Chondrocyte (in vitro differentiated cells): Measurements from ENCODE around the gene ATXN2L. TPM values are rescaled to one million over a fixed set of nuclear protein-coding genes. Genes with fewer than 3 reads are reported as not detected.
"Not testable (repeated sequence)": the region's sequence is repeated elsewhere in the genome, so short reads cannot be mapped to it uniquely, and the experiment has no call there.

Source experiments
- DNase-seq: peaks from one replicate; pipeline ENCODE4 v3.0.0; 2021; ENCODE audit warnings: mixed read lengths, low spot score
- H3K27ac Mint-ChIP-seq: one replicate; pipeline ENCODE4 v1.8.0; 2021; ENCODE audit warnings: mild to moderate bottlenecking, moderate library complexity, mixed read lengths; ENCODE audit not compliant: unreplicated experiment
- H3K27me3 Mint-ChIP-seq: 2 replicates; pipeline ENCODE4 v1.8.0; 2021; ENCODE audit warnings: low read depth, mixed read lengths
- H3K36me3 Mint-ChIP-seq: 2 replicates; pipeline ENCODE4 v1.8.0; 2021; ENCODE audit warnings: low read depth, mixed read lengths
- H3K4me1 Mint-ChIP-seq: 2 replicates; pipeline ENCODE4 v1.8.0; 2021; ENCODE audit warnings: low read depth, mild to moderate bottlenecking, mixed read lengths
- H3K4me3 Mint-ChIP-seq: one replicate; pipeline ENCODE4 v1.8.0; 2021; ENCODE audit warnings: mild to moderate bottlenecking, moderate library complexity, mixed read lengths; ENCODE audit not compliant: unreplicated experiment
- H3K9me3 Mint-ChIP-seq: 2 replicates; pipeline ENCODE4 v1.8.0; 2021; ENCODE audit warnings: low read depth, mixed read lengths
- CTCF ChIP-seq: fragments of 200-600 bp; sonication (generic); IDR thresholded peaks from 2 replicates; pipeline ENCODE4 v1.5.0; 2021; ENCODE audit warnings: antibody characterized with exemption, mild to moderate bottlenecking, moderate library complexity
- long read RNA-seq: library from polyadenylated mRNA; stranded (forward); transcript quantifications from one replicate; pipeline ENCODE4 v2.0.0, GENCODE V29; 2021
- total RNA-seq: library from RNA; stranded (reverse); gene quantifications from 3 replicates; pipeline ENCODE4 v1.2.1, GENCODE V29; 2021

The ATXN2L gene
- total RNA-seq, result 152 to 186 TPM (median 185 TPM) in 3 replicates
- long read RNA-seq, full-length matches to known transcripts, result 9 of 66 reads
- long read RNA-seq, partial matches to known transcripts, result 29 of 66 reads
- long read RNA-seq, other reads (novel, unspliced or antisense), result 28 of 66 reads

GRCh38 chr16:28822520-28823290, at the start of gene ATXN2L:
TSS of gene ATXN2L (plus strand) at chr16:28822999. CDS start at chr16:28823260, 261 bp downstream.
- TF ChIP-seq CTCF, result peak; percentile 31
- no peaks in the 10 kb centered on the region for H3K9me3 Mint-ChIP-seq
- H3K27me3 Mint-ChIP-seq, result no peaks in the 10 kb centered on the region
- peak; percentile 98 for DNase-seq
- peak within 1 kb of the TSS; percentile 99 for H3K27ac Mint-ChIP-seq
- peak within 1 kb of the TSS; percentile 99 for H3K4me3 Mint-ChIP-seq
- H3K4me1 Mint-ChIP-seq, result peaks cover 43% of the 10 kb centered on the region
- H3K36me3 Mint-ChIP-seq, result peaks cover 27% of the 10 kb centered on the region

GRCh38 chr16:28781697-28782096, 41.1 kb upstream of the ATXN2L start:
- H3K27me3 Mint-ChIP-seq, H3K4me3 Mint-ChIP-seq, H3K9me3 Mint-ChIP-seq, H3K4me1 Mint-ChIP-seq, DNase-seq, H3K27ac Mint-ChIP-seq, H3K36me3 Mint-ChIP-seq: not testable (repeated sequence)

DNA sequence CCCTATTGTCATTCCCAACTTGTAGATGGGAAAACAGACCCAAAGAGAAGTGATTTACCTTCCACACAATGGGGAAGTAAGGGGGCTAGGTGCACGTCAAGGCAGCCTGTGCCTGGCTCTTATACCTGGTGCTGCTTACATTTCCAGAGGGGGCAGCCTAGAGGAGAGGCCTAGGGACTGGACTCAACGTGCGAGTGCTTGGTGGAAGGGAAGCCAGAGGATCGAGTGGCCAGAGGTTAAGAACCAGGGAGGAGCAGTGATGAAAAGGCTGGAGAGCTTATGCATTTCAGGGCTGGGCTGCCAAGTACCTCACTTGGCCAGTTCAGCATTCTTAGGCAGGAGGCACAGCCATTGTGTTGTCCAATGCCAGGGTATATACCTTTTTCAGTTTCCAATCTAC, 40.4 kb upstream of the ATXN2L start:
- H3K27me3 Mint-ChIP-seq, H3K9me3 Mint-ChIP-seq: not testable (repeated sequence)

DNA sequence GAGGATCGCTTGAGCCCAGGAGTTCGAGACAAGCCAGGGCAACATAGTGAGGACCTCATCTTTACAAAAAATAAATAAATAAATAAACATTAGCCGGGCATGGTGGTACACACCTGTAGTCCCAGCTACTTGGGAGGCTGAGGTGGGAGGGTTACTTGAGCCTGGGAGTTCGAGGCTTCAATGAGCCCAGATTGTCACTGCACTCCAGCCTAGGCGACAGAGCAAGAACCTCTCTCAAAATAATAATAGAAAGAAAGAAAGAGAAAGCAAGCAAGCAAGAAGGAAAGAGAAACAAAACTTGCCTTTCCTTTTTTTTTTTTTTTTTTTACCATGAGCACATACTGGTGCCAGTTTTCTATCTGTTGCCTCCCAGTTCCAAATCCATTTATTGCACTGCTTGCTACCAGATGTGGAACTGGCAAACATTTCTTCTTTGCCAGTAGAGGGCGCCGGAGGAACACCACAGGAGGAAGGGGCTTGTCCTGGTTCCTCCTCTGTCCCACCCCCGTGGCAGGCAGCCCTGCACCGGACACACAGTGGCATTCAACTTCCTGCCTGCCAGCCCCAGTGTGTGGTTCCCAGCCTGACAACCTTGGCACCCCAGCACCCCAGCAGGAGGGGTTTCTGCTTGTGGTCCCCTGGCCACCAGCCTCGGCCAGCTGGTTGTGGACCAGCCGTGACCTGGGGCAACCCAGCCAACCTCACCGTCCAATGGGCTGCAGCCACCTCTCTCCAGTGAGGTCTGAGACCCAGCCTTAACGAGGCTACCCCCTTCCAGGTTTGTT, 20.4 kb upstream of the ATXN2L start:
- not testable (repeated sequence) for H3K27ac Mint-ChIP-seq, DNase-seq, H3K4me1 Mint-ChIP-seq, H3K27me3 Mint-ChIP-seq, H3K9me3 Mint-ChIP-seq, H3K36me3 Mint-ChIP-seq
- peak; percentile 75 for TF ChIP-seq CTCF
- peak overlapping the region; percentile 64 for H3K4me3 Mint-ChIP-seq

More for the DNA sequence above, 40.4 kb upstream of the ATXN2L start:
- H3K27ac Mint-ChIP-seq, H3K36me3 Mint-ChIP-seq, H3K4me1 Mint-ChIP-seq, DNase-seq, H3K4me3 Mint-ChIP-seq: not testable (repeated sequence)

- not testable (repeated sequence) for H3K36me3 Mint-ChIP-seq, H3K9me3 Mint-ChIP-seq, H3K27ac Mint-ChIP-seq, H3K27me3 Mint-ChIP-seq, DNase-seq, H3K4me1 Mint-ChIP-seq, H3K4me3 Mint-ChIP-seq
Observed at GRCh38 chr16:28807445-28808120, 15.2 kb upstream of the ATXN2L start.

DNA sequence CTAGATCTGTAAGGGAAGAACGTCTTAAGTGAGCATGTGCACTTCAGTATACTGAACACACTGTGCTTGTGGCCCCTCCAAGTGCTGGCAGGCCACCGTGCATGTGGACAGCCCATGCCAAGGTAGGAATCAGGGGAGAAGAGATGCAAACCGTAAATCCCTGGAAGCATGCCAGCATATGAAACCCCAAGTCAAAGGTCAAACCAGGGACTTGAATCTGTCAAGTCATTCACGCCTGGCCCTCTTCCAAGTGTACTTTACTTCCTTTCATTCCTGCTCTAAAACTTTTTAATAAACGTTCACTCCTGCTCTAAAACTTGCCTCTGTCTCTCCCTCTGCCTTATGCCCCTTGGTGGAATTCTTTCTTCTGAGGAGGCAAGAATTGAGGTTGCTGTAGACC, 2.8 kb upstream of the ATXN2L start:
- Mint-ChIP-seq H3K27ac (peak overlapping the region; percentile 41), H3K27me3 (no peaks in the 10 kb centered on the region), H3K4me1 (peaks cover 17% of the 10 kb centered on the region), H3K36me3 (peaks cover 4% of the 10 kb centered on the region), H3K9me3 (no peaks in the 10 kb centered on the region), H3K4me3 (no peak overlapping the region)
- DNase-seq, result no peak
- TF ChIP-seq CTCF, result no peak

GRCh38 chr16:28820546-28820945, 2.3 kb upstream of the ATXN2L start:
- DNase-seq, H3K36me3 Mint-ChIP-seq, H3K9me3 Mint-ChIP-seq, H3K4me3 Mint-ChIP-seq, H3K27me3 Mint-ChIP-seq: not testable (repeated sequence)
- H3K4me1 Mint-ChIP-seq, result peaks cover 22% of the 10 kb centered on the region
- H3K27ac Mint-ChIP-seq, result peak overlapping the region; percentile 41
